Osteocyte (in vitro differentiated cells): ENCODE results near the gene FAM181A. TPM values are rescaled to one million over a fixed set of nuclear protein-coding genes. Genes with fewer than 3 reads are reported as not detected.

Experiments used
- DNase-seq: peaks from one replicate; pipeline ENCODE4 v3.0.0; 2021; ENCODE audit warnings: mixed read lengths; ENCODE audit not compliant: unreplicated experiment; ENCODE audit errors: extremely low spot score
- H3K27ac Mint-ChIP-seq: one replicate; pipeline ENCODE4 v1.8.0; 2021; ENCODE audit warnings: mild to moderate bottlenecking, mixed read lengths; ENCODE audit not compliant: unreplicated experiment
- H3K27me3 Mint-ChIP-seq: one replicate; pipeline ENCODE4 v1.8.0; 2021; ENCODE audit warnings: mixed read lengths; ENCODE audit not compliant: unreplicated experiment
- H3K36me3 Mint-ChIP-seq: one replicate; pipeline ENCODE4 v1.8.0; 2021; ENCODE audit warnings: mixed read lengths; ENCODE audit not compliant: unreplicated experiment
- H3K4me1 Mint-ChIP-seq: one replicate; pipeline ENCODE4 v1.8.0; 2021; ENCODE audit warnings: mixed read lengths; ENCODE audit not compliant: unreplicated experiment
- H3K4me3 Mint-ChIP-seq: one replicate; pipeline ENCODE4 v1.8.0; 2021; ENCODE audit warnings: mild to moderate bottlenecking, moderate library complexity, mixed read lengths; ENCODE audit not compliant: unreplicated experiment
- H3K9me3 Mint-ChIP-seq: one replicate; pipeline ENCODE4 v1.8.0; 2021; ENCODE audit warnings: mixed read lengths; ENCODE audit not compliant: unreplicated experiment
- CTCF ChIP-seq: fragments of 200-600 bp; sonication (generic); IDR thresholded peaks from 2 replicates; pipeline ENCODE4 v1.5.0; 2021; ENCODE audit warnings: antibody characterized with exemption, mild to moderate bottlenecking, moderate library complexity
- total RNA-seq: library from RNA; stranded (reverse); gene quantifications from 2 replicates; pipeline ENCODE4 v1.2.1, GENCODE V29; 2021

The FAM181A gene
- total RNA-seq, 1 donor from 2014 or later, result not detected

DNA sequence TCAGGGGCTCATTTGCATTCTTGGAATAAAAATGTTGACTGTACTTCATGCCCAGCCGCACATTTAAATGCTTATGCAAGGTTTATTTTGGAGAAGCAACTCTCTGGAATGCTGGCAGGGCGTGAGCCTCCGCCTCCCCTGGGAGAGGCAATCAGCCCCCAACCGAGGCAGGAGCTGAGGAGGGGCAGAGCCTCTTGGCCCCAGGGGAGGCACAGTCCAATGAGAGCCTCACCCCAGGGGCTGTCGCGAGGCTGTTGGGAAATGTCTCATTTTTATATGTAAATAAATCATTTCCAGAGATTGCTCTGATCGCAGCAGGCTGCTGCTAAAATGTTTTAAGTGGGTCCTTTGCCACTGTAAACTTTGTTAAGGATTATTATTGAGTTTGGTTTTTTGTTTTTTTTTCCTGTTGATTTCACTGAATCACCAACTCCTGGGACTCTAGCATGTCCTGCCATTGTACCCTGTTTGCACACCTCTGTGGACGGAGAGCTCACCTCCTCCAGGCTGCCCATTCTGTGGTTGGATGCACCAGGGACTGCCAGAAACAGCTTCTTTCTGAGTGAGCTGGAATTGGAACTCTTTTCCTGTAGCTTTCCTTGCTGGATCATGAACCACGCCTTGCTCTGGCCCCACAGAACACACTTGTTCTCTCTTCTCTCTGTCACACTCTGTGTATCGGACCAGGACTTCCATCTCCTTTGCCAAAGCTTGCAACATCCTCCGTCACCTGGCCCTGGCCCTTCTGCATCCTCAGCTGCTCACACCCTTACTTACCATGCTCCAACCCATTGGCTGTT is 46.9 kb upstream of the FAM181A start:
- Mint-ChIP-seq H3K4me3 (no peak overlapping the region), H3K27me3 (peaks cover 5% of the 10 kb centered on the region), H3K27ac (peak overlapping the region; percentile 47), H3K36me3 (no peaks in the 10 kb centered on the region), H3K4me1 (peaks cover 11% of the 10 kb centered on the region), H3K9me3 (peaks cover 11% of the 10 kb centered on the region)
- DNase-seq, result no peak
- TF ChIP-seq CTCF, result no peak

DNA sequence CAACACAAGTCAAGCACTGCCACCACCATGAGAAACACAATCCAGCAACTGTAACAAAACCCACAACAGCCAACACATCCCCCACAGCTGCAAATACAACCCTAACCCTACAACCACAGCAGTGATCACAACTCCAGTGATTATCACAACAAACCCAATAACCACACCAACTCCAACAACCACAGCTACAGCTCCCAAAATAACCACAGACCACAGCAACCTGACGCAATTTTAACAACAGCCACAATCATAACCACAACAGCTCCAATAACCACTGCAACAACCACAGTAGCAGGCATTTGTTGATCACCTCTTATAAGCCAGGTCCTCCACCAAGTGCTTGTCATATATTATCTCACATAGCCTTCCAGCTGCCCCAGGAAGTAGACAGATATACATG is 42.2 kb upstream of the FAM181A start:
- Mint-ChIP-seq H3K27me3 (peaks cover 15% of the 10 kb centered on the region), H3K27ac (no peak overlapping the region), H3K36me3 (no peaks in the 10 kb centered on the region), H3K4me3 (no peak overlapping the region), H3K4me1 (peaks cover 8% of the 10 kb centered on the region), H3K9me3 (peaks cover 19% of the 10 kb centered on the region)
- no peak for TF ChIP-seq CTCF
- DNase-seq, result no peak

GRCh38 chr14:93888995-93889394 is 38.1 kb upstream of the FAM181A start:
- no peak for DNase-seq
- peaks cover 25% of the 10 kb centered on the region for H3K27me3 Mint-ChIP-seq
- H3K36me3 Mint-ChIP-seq, result no peaks in the 10 kb centered on the region
- H3K27ac Mint-ChIP-seq, result no peak overlapping the region
- no peak overlapping the region for H3K4me3 Mint-ChIP-seq
- H3K9me3 Mint-ChIP-seq, result peaks cover 13% of the 10 kb centered on the region
- no peak for TF ChIP-seq CTCF
- no peaks in the 10 kb centered on the region for H3K4me1 Mint-ChIP-seq

DNA sequence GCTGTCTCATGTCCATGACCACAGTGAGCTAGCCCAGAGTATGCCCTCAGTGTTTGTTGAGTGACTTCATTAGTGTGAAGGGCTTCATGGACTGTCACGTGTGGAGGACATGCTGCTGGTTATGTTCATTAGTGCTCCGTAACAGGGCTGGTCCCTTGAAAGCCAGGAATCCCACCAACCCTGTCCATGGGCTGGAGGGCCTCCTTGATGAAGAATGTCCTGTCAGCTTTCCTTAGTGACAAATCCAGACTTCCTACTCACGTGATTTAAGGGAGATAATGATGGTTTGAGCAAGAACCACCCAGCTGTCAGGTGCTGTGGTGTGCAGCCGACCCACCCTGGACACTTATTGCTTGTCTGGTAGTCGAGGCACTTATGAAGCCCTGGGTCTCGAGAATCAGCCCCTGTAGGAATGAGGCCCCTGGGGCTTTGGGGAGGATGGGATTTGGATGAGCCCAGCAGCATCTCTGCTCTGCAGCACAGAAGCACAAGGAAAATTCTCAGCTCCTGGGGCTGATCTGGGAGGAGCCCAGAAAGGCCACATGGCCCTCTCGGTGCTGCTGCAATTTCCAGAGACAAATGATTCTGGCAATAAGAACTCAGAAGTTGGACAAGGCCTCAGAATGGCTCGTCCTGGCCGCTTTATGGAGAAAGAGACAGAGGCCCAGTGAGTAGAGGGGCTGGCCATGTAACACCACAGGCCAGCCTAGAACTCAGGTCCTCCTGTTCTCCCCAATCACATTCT is 37.2 kb upstream of the FAM181A start:
- TF ChIP-seq CTCF, result no peak
- DNase-seq, result no peak
- H3K9me3 Mint-ChIP-seq, result peaks cover 9% of the 10 kb centered on the region
- H3K36me3 Mint-ChIP-seq, result no peaks in the 10 kb centered on the region
- no peaks in the 10 kb centered on the region for H3K4me1 Mint-ChIP-seq
- peaks cover 27% of the 10 kb centered on the region for H3K27me3 Mint-ChIP-seq
- no peak overlapping the region for H3K4me3 Mint-ChIP-seq
- H3K27ac Mint-ChIP-seq, result no peak overlapping the region
